Stimulated activated CD8-positive, alpha-beta memory T cell treated with anti-CD3 and anti-CD28 coated beads, Interleukin-2, amount 100 ng/mL, for 1 hour (primary cell): ENCODE results near the gene NEK1.

Source experiments
- DNase-seq, 2 donors: peaks; one replicate each; pipeline ENCODE4 v3.0.0-alpha.2; 2020; ENCODE audit warnings: low read depth in 2 of 2

Gene NEK1

GRCh38 chr4:169366821-169367220 is 245.6 kb downstream of the NEK1 start:
- no peak for DNase-seq

- DNase-seq = no peak
Observed at GRCh38 chr4:169362607-169363006, 249.8 kb downstream of the NEK1 start.

- no peak for DNase-seq
Observed at GRCh38 chr4:169361756-169362155, 250.6 kb downstream of the NEK1 start.

GRCh38 chr4:169359961-169360360 is 252.4 kb downstream of the NEK1 start:
- DNase-seq = no peak

GRCh38 chr4:169352360-169352759 is 260.0 kb downstream of the NEK1 start:
- no peak for DNase-seq

- no peak for DNase-seq
Observed at GRCh38 chr4:169351872-169352271, 260.5 kb downstream of the NEK1 start.

- no peak for DNase-seq
Observed at GRCh38 chr4:169348541-169348940, 263.8 kb downstream of the NEK1 start.

- DNase-seq = no peak
Observed at GRCh38 chr4:169346840-169347239, 265.5 kb downstream of the NEK1 start.

- DNase-seq = no peak
Observed at GRCh38 chr4:169345316-169345721, 267.1 kb downstream of the NEK1 start.
